Measurements from ENCODE around the gene RMDN2.

DNA sequence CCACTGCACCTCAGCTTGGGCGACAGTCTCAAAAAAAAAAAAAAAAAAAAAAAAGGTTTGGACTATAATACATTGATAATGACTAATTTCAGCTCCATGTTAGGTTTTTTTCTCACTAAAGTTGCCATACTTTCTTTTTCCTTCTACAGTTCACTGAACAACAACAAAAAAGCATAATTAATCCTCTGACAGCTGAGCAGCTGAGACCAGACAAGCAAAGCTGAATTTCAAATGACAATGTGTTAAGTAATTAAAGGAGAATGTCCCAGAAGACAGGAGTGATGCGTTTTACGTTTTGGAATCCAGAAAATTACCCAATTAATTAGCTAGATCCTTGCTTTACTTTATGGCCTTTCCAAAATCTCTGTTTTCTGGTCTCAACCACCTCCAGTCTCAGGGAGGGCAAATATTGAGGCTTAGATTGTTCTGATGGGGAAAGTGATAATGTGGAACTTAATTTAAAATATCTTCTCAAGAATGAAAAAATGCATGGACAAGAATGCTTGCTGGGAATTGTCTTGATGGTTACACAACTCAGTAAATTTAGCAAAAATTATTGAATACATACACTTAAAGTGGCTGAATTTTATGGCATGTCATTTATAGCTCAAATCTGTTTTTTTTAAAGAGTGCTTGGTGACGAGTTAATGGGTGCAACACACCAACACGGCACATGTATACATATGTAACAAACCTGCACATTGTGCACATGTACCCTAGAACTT, 17.4 kb upstream of the RMDN2 start:
- TF ChIP-seq, protein P1, sequence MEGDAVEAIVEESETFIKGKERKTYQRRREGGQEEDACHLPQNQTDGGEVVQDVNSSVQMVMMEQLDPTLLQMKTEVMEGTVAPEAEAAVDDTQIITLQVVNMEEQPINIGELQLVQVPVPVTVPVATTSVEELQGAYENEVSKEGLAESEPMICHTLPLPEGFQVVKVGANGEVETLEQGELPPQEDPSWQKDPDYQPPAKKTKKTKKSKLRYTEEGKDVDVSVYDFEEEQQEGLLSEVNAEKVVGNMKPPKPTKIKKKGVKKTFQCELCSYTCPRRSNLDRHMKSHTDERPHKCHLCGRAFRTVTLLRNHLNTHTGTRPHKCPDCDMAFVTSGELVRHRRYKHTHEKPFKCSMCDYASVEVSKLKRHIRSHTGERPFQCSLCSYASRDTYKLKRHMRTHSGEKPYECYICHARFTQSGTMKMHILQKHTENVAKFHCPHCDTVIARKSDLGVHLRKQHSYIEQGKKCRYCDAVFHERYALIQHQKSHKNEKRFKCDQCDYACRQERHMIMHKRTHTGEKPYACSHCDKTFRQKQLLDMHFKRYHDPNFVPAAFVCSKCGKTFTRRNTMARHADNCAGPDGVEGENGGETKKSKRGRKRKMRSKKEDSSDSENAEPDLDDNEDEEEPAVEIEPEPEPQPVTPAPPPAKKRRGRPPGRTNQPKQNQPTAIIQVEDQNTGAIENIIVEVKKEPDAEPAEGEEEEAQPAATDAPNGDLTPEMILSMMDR (IDR thresholded peaks at IDR 0.05) = no peak
- TF ChIP-seq POLR2A (IDR thresholded peaks at IDR 0.05) = no peak

Measured in body of pancreas (tissue), 4 donors.